Lung (tissue), 12 donors: ENCODE data around the gene XYLT2. TPM values are rescaled to one million over a fixed set of nuclear protein-coding genes. Genes with fewer than 3 reads are reported as not detected.

Experiments
- ATAC-seq: fragments of 200-7000 bp; cut with Tn5 transposase; one replicate; pipeline ENCODE4 v1.9.1; 2020; ENCODE audit warnings: moderate number of reproducible peaks; ENCODE audit not compliant: insufficient read depth, low FRiP score
- DNase-seq, 3 donors: peaks; one replicate each; pipeline ENCODE4 v3.0.0-alpha.2; 2013 to 2017
- H3K27ac ChIP-seq, 2 donors: one replicate each; pipeline ENCODE4 v1.5.1; 2013; ENCODE audit warnings: mild to moderate bottlenecking in 2 of 2, moderate library complexity in 2 of 2, control low read depth in 1 of 2, inconsistent platforms in 1 of 2, low read depth in 1 of 2, low read length in 1 of 2
- H3K27me3 ChIP-seq, 3 donors: one replicate each; pipeline ENCODE4 v1.5.1; 2013; ENCODE audit warnings: low read length in 2 of 3; ENCODE audit not compliant: control insufficient read depth in 3 of 3, insufficient read depth in 3 of 3
- H3K36me3 ChIP-seq, 4 donors: one replicate each; pipeline ENCODE4 v1.5.1; 2013; ENCODE audit warnings: low read length in 4 of 4, mild to moderate bottlenecking in 1 of 4, moderate library complexity in 1 of 4; ENCODE audit not compliant: control insufficient read depth in 4 of 4, insufficient read depth in 4 of 4
- H3K4me1 ChIP-seq, 5 donors: one replicate each; pipeline ENCODE4 v1.5.1; 2013; ENCODE audit warnings: low read length in 5 of 5, mild to moderate bottlenecking in 2 of 5, moderate library complexity in 1 of 5; ENCODE audit not compliant: control insufficient read depth in 5 of 5, insufficient read depth in 5 of 5
- H3K4me3 ChIP-seq: one replicate; pipeline ENCODE4 v1.5.1; 2013; ENCODE audit warnings: mild to moderate bottlenecking, control low read depth, moderate library complexity
- H3K9ac ChIP-seq, 2 donors: one replicate each; pipeline ENCODE4 v1.5.1; 2013; ENCODE audit warnings: low read length in 2 of 2, control low read depth in 1 of 2; ENCODE audit not compliant: insufficient read depth in 1 of 2
- H3K9me3 ChIP-seq, 4 donors: one replicate each; pipeline ENCODE4 v1.5.1; 2013; ENCODE audit warnings: low read length in 3 of 4, mild to moderate bottlenecking in 1 of 4, moderate library complexity in 1 of 4; ENCODE audit not compliant: control insufficient read depth in 4 of 4, insufficient read depth in 3 of 4
- CTCF ChIP-seq: IDR thresholded peaks from 2 replicates; pipeline ENCODE4 v1.5.1; 2012; ENCODE audit warnings: mild to moderate bottlenecking; ENCODE audit errors: control extremely low read depth, extremely low read depth
- WGBS, 2 donors: extraction: QIAGEN DNeasy Blood & Tissue Kit; methylation state at CpG; one replicate each; pipeline ENCODE4 v1.1.7; 2013; 5-methylcytosine and 5-hydroxymethylcytosine counted together
- polyA plus RNA-seq, 2 donors: library from polyadenylated mRNA; stranded (reverse); fragments of 200-250 nt; gene quantifications; one replicate each; pipeline ENCODE4 v1.2.1, GENCODE V29; 2013
- total RNA-seq, 2 donors: library from RNA; depleted of rRNA in 1 of 2; stranded (reverse); fragments of >200 nt in 1 of 2; gene quantifications; one replicate each; pipeline ENCODE4 v1.2.1, GENCODE V29; 2014 to 2021
- donor health status: control.
- donor health status: control.
- donor health status: Bipolar disorder and iron deficiency.
- donor health status: healthy.
- donor health status: DM: yes; HTN: yes; CAD: no.

Gene XYLT2
- total and polyA plus RNA-seq, 4 donors: 9.6 to 28.5 (median 16.2) TPM

- no peak for TF ChIP-seq CTCF
- WGBS, 2 donors: 91 to 92% methylated on average over 13 of the region's 13 CpGs
- Histone ChIP-seq H3K4me3 (no peak overlapping the region), H3K36me3 (peaks cover 8 to 49% (median 27%) of the 10 kb centered on the region in 4 donors), H3K9me3 (no peaks in the 10 kb centered on the region), H3K4me1 (no peaks in the 10 kb centered on the region), H3K9ac (no peak overlapping the region), H3K27ac (no peak overlapping the region), H3K27me3 (no peaks in the 10 kb centered on the region)
- ATAC-seq (no peak), DNase-seq (no peak)
These were observed 34.7 kb downstream of the XYLT2 start for GRCh38 chr17:50380369-50381259.

GRCh38 chr17:50381260-50381815 lies 35.4 kb downstream of the XYLT2 start:
- 91 to 95% methylated on average over 7 of the region's 7 CpGs for WGBS, 2 donors
- H3K9me3 ChIP-seq: no peaks in the 10 kb centered on the region
- no peak overlapping the region for H3K9ac ChIP-seq
- no peak overlapping the region for H3K27ac ChIP-seq
- no peak for ATAC-seq
- no peak overlapping the region for H3K4me3 ChIP-seq
- no peak for TF ChIP-seq CTCF
- DNase-seq: no peak
- H3K36me3 ChIP-seq: peaks cover 13 to 51% (median 29%) of the 10 kb centered on the region in 4 donors
- no peaks in the 10 kb centered on the region for H3K4me1 ChIP-seq
- H3K27me3 ChIP-seq: no peaks in the 10 kb centered on the region

- Histone ChIP-seq H3K27ac (no peak overlapping the region), H3K27me3 (no peaks in the 10 kb centered on the region), H3K36me3 (peaks cover 16 to 56% (median 33%) of the 10 kb centered on the region in 4 donors), H3K9me3 (no peaks in the 10 kb centered on the region), H3K4me1 (no peaks in the 10 kb centered on the region), H3K9ac (no peak overlapping the region), H3K4me3 (no peak overlapping the region)
- 61 to 63% methylated on average over 3 of the region's 3 CpGs for WGBS, 2 donors
- no peak for DNase-seq
- TF ChIP-seq CTCF: no peak
- ATAC-seq: no peak
These were observed 36.0 kb downstream of the XYLT2 start for GRCh38 chr17:50381920-50382319.
